A673 (cell line): Measurements from ENCODE around the gene ORC4.

ENCODE experiments used
- EZH2 ChIP-seq: fragments of 200-600 bp; sonication (generic); IDR thresholded peaks from 2 replicates; pipeline ENCODE4 v1.6.1; 2017; ENCODE audit warnings: borderline replicate concordance, low read depth, mild to moderate bottlenecking, mixed read lengths, antibody characterized with exemption, low read length; ENCODE audit not compliant: poor library complexity, severe bottlenecking
- TF ChIP-seq, protein P1 (sequence below): fragments of 300-800, 200-600 bp; sonication (generic); conservative IDR thresholded peaks from 2 replicates; pipeline ENCODE4 v1.5.1; 2017; ENCODE audit warnings: low read depth, mild to moderate bottlenecking, antibody characterized with exemption, low read length, moderate library complexity, mixed read lengths

DNA sequence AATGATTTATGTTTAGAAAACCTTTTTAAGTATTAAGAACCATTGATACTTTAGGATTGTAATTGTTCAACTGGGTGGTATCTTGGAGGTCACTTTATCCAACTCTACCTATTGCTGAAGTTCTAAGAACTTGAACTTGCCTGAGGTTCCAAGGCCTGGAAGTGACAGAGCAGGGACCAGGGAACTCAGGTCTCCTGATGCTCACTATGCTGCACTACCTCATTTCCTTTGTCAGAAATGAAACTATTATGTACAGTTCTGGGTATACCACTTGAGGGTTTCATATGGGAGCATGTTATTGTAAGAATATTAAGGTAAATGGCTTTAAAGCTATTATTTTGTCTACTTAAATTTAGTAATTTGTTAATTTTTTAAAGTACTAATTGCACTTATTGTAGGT, 3.3 kb upstream of the ORC4 start:
- TF ChIP-seq, protein P1, sequence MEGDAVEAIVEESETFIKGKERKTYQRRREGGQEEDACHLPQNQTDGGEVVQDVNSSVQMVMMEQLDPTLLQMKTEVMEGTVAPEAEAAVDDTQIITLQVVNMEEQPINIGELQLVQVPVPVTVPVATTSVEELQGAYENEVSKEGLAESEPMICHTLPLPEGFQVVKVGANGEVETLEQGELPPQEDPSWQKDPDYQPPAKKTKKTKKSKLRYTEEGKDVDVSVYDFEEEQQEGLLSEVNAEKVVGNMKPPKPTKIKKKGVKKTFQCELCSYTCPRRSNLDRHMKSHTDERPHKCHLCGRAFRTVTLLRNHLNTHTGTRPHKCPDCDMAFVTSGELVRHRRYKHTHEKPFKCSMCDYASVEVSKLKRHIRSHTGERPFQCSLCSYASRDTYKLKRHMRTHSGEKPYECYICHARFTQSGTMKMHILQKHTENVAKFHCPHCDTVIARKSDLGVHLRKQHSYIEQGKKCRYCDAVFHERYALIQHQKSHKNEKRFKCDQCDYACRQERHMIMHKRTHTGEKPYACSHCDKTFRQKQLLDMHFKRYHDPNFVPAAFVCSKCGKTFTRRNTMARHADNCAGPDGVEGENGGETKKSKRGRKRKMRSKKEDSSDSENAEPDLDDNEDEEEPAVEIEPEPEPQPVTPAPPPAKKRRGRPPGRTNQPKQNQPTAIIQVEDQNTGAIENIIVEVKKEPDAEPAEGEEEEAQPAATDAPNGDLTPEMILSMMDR, result no peak
- no peak for TF ChIP-seq EZH2
